HS-27A (cell line): ENCODE measurements around the gene C11orf21.

Source experiments
- DNase-seq: peaks from one replicate; pipeline ENCODE4 v3.0.0-alpha.2; 2012; ENCODE audit warnings: low read depth, missing footprints

The C11orf21 gene

DNA sequence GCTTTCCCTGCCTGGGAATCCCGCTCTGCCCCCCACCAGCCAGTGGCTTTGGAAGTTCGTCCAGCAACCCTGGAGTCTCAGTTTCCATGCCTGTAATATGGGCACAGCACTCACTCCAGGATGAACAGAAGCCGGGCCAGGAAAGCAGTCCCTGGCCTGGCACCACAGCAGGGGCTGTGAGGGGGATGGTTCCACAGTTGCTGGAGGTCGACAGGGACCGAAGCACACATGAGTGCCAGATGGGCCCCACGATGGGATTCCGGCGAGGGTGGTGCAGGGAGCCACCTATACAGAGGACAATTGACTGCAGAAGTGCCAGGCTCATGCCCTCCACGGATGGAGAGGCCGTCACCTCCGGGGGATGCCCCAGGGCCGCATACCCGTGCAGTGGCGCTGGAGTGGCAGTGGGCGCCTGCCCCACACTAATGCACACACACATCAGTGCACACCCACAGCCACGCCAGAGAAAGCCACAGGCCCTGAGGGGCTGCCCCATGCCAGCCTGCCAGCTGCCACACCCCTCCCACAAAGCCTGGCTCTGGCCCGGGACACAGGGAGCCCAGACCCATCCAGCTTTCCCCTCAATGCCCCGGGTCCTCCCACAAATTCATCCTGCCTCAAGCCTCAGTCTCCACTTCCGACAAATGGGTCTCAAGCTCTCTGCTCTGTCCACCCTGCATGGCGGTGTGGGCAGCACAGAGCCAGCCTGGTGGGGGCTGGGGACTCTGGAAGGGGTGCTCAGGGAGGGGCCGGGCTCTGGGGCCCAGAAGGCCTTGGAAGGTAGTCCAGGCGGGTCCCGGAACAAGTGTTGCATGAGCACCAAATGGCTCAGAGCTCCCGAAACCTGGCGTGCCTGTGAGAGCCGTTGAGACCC is 41.0 kb downstream of the C11orf21 start:
- no peak for DNase-seq

DNA sequence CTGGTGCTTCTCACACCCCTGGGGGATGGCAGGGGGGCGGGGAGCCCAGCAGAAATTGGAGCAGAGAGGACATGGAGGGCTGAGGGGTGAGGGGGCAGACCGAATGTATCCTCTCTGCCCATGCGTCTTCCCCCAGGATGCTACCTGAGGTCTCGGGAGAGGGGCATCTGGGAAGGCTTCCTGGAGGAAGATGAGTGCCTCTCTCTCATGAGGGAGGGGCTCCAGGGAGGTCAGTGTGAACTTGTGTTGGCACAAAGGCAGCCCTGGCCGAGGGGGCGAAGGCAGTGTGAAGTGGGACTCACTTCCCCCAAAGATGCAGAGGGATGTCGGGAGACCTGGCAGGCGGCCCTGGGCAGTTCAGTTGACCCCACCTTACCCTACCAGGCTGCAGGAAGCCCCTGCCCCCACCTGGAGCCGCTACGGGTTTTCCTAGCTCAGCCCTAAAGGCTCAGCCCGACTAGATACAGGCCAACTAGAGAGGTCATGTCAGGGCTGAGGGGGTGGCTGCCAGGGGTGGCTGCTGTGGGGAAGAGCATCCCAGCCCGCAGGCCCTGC is 41.7 kb downstream of the C11orf21 start:
- no peak for DNase-seq

DNA sequence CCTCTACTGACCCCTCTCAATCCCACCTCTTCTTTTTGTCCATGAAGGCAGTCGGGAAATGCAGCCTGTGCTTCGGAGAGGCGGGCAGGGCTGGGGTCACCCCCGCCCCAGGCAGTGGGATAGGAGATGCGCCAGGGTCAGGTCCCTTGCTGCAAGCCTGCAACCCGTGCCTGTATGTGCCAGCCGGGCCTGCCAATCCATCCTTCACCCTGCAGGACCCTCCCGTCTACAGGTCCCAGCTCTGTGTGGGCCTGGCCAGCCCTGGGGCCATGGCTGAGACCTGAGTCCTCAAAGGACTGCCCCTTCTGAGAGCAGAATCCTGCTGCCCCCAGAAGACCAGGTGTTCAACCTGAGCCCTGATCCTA is 42.3 kb downstream of the C11orf21 start:
- no peak for DNase-seq

DNA sequence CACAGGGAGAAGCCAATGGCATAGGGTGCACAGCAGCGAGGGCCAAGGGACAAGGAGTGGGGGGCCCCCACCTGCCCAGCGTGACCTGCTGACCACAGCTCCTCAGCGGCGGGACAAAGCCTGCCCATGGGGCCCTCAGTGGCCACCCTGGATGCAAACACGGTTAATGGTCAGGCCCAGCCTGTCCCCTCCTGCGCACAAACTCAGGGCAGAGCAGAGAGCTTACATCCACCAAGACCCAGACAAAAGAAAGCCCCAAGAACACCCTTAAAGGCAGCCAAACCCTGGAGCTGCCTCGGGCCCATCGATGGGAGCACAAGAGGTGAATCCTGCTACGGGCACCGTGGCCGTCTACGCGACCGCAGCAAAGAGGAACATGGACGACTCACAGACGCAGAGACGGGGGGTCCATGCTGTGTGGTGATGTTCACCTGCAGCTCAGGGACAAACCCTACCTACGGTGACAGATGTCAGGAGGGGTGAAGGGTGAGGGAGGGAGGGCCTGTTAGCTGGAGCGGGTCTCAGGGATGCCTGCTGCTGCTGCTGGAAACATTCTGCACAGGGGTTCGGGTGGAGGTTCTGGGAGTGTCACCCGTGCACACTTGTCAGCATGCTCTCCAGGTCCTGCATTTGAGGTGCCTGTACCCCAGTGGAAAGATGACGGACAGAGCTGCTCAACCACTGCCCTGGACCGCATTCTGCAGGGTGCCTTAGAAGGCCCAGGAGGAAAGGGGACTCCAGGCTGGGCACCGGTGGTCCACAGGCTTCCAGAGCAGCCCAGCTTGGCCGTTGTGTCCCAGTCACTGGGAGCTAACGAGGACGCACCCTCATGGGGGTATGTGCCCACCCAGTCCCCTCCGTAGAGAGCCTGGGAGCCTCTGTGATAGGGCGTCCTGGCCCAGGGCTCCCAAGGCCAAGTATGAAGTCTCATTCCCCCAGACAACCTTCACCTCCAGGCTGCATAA is 42.9 kb downstream of the C11orf21 start:
- no peak for DNase-seq

DNA sequence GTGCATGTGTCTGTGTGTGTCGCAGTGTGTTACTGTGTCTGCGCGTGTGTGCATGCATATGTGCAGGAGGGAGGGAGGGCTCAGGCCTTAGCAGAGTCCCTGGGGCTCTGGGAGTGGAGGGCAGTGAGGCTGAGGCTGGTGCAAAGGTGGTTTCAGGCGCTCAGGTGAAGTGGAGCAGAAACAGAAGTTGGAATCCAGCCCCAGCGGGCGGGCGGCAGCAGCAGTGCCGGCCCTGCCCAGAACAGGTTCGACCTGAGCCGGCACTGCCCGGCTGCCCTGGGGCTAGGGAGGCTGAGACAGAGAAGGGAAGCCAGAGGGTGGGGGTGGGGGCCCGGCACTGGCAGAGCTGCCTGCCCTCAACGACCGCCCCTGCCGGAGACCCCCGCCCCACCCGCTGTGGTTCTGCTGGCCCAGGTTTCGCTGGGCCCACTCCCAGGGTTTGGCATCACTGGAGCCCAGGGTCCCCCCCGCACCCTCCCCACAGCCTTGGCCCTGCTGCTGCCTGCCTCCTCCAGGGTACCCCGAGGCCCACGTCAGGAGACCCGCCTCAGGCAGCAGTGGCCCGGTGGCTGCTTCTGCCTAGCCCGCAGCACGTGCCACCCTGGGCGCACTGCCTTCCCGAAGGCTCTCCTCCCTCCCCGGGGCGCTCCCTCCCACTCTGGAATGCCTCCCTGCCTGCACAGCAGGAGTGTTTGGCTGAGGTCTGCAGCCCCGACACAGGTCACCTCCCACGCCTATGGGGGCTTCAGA is 44.6 kb downstream of the C11orf21 start:
- DNase-seq: no peak

DNA sequence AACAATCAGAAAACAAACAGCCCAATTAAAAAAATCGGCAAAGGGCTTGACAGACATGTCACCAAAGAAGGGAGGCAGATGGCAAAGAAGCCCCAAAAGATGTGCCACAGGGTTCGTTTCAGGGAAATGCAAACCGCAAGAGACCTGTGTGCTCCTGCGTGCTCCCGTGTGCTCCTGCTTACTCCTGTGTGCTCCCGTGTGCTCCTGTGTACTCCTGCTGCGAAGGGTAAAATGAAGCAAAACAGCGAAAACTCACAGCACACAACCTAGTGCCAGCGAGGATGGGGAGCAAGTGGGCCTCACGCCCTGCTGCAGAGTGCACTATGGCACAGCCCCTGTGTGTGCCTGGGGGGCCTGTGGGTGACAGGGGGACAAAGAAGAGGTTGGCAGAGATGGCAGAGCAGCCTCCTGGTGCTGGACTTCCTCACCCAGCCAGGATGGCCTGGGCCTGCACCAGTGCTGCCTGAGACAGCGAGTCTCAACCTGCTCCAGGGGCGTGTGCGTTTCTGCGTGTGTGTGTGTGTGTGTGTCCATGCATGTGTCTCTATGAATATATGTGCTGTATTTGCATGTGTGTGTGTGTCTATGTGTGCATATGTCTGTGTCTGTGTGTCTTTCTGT is 45.3 kb downstream of the C11orf21 start:
- DNase-seq: no peak

DNA sequence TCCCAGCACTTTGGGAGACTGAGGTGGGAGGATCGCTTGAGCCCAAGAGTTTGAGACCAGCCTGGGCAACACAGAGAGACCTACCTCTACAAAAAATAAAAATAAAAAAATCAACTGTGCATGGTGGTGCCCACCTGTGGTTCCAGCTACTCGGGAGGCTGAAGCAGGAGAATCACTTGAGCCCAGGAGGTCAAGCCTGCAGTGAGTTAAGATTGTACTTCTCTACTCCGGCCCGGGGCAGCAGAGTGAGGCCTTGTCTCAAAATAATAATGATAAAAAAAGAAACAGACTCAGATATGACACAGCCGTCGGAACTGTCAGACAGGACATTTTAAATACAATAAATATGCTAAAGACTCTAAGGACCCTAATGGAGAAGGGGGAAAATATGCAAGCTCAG is 49.7 kb downstream of the C11orf21 start:
- no peak for DNase-seq

DNA sequence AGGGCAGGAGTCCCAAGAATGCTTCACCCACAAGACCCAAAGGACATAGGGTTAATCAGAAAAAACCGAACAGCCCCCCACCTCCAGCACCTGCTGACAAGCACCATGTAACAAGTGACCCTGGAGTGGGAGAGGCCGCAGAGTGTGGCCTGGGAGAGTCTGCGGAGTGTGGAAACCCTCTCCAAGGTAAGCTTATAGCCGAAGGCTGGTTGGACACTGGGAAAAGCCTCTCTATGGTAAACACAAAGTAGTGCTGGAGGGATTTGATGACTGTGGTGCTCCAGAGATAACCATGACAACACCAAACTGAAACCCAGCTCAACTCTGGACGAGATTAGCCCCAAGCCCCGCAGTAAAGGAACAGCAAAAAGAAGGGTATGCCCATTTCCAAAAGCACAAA is 50.6 kb downstream of the C11orf21 start:
- DNase-seq: no peak

DNA sequence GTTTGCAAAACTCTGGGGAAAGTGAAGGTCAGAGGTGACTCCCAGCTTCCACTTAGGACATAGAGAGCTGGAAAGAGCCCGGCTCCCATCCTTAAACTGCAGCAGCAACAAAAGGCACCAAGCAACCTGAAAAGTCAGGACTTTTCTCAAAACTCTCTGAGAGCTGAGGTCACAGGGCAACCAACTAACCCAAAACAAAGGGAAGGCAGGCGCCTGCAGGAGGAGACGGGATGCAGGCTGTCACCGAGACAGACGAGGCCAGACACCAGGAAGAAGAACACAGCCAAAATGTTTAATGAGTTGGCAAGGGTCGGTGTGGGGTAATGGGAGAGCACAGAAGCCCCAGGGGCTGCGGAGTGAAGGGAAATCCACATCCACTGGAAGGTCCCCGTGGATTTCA is 51.2 kb downstream of the C11orf21 start:
- no peak for DNase-seq

DNA sequence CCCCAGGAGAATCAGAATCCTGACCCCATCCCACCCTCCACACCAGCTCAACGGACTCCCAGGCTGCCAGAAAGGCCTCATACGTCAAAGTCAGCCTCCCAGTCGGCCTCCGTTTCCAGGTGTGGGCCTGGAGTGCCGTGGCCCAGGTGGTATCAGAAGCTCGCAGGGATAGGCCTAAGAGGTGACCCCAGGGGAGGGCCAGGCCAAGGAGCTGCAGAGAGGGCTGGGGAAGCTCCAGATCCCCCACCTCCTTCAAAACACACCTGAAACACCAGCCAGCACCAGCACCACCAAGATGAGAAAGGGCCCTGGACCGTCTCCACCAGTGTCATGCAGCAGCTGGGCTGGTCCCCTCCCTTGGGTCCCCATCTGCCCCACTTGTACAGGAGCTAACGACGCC is 51.7 kb downstream of the C11orf21 start:
- DNase-seq: no peak

DNA sequence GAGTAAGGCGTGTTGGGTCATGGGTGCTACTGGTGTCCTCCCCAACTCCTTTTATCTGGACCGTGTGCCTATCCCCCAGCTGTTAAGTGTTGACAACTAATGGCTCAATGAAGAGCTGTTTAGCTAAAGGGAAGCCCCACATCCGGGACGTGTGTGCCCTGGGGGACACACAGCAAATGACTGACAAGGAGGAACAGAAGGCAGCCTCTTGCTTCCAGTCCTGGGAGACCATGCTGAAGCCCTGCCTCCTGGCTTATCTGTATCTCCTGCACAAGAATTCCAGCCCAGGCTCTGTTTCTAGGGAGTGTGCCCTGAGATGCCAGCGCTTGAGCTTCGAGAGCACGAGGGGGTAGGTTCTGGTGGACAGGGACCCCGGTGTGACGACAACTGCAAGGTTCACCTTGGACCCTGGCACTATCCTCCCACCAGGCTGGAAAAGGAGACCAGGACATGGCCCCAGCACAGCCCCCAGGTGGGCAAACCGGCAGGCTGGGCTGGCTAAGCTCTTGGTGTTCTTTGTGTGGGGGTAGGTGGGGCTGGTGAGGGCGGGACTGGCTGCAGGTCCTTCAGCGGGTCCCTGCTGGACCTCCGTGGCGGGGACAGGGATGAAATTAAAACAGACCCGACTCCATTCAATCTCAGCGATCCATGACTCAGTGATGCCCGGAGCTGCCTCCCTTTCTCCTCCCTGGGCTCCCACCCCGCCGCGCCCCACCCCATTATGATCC is 52.4 kb downstream of the C11orf21 start:
- no peak for DNase-seq

DNA sequence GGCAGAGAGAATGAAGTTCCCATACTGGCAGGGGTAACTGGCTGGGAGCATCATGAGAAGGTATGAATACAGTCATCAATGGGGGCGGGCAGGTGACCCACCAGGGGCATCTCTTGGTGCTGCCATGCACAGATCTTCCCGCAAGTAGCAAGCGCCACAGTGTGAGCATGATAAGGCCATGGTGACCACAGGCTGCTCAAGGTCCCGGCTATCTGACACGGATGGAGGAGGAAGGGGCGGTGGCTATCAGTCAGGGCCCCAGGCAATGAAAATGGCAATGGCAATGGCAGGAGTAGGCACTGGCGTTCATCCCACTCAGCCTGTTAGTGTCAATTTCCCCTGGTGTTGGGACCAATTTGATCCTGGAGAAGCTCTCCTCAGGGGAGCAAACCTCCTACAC is 53.0 kb downstream of the C11orf21 start:
- no peak for DNase-seq

DNA sequence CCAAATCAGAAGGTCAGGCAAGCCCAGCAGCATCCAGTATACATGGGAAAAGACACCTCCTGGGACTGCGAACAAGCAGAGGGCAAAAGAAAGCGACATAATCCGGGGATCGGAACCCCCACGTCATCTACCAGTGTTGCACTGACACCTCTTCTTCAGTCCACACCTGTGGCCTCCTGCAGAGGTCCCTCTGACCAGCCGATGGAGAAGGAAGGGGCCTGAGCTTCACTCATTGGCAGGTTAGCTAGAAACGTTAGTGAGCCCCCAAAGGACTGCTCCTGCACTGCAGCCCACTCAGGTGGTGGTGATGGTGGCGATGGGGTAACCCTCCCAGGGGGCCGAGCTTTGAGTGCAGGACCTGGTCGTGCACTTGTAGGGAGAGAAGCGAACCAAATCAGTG is 53.5 kb downstream of the C11orf21 start:
- no peak for DNase-seq

DNA sequence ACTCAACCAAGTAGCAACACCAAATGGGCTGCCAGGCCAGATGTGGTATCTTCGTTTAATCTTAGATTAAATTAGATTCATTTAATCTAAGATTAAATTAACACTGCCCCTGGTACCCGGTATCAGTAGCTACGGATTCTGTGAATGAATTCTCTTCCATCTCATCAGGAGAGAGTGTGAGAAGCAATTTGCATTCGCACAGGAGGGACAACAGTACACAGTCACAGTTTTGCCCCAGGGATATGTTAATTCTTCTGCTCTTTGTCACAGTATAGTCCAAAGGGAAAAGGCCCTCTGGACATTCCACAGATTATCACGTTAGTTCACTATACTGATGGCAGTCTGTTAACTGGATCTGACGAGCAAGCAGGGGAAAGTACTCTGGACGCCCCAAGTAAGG is 54.2 kb downstream of the C11orf21 start:
- DNase-seq: no peak
